ENCODE data around the gene SLC8A2. TPM values are rescaled to one million over a fixed set of nuclear protein-coding genes. Genes with fewer than 3 reads are reported as not detected.

Gene SLC8A2
- total RNA-seq, 1 donor from 2014 or later, result 14.5 TPM

- Histone ChIP-seq H2AFZ (replicated peaks) (no peak overlapping the region), H3K27ac (no peak overlapping the region), H3K9me3 (ENCODE audit: low read depth) (no peaks in the 10 kb centered on the region), H3K4me2 (no peak overlapping the region), H3K79me2 (ENCODE audit: low read depth) (no peaks in the 10 kb centered on the region), H3F3A (ENCODE audit: low read depth) (no peaks in the 10 kb centered on the region), H3K27me3 (no peaks in the 10 kb centered on the region), H3K4me1 (no peaks in the 10 kb centered on the region), H4K20me1 (ENCODE audit: low read depth) (no peaks in the 10 kb centered on the region), H3K36me3 (no peaks in the 10 kb centered on the region), H3K4me3 (no peak overlapping the region), H3K9ac (no peak overlapping the region)
- H3K27me3 Mint-ChIP-seq (ENCODE audit: insufficient read depth, low read depth), result peaks cover 2% of the 10 kb centered on the region
- no peak overlapping the region for H3K27ac Mint-ChIP-seq
- no peak overlapping the region for H3K4me3 Mint-ChIP-seq
- no peaks in the 10 kb centered on the region for H3K4me1 Mint-ChIP-seq
- H3K36me3 Mint-ChIP-seq, result peaks cover 3% of the 10 kb centered on the region
- no peak for DNase-seq (ENCODE audit: low spot score)
- H3K9me3 Mint-ChIP-seq, result no peaks in the 10 kb centered on the region
- no peak for TF ChIP-seq EZH2 (IDR thresholded peaks at IDR 0.05)
- no peak for TF ChIP-seq EZH2phosphoT487 (IDR thresholded peaks at IDR 0.05)
- no peak for TF ChIP-seq CTCF (IDR thresholded peaks at IDR 0.05)
Observed at GRCh38 chr19:47494729-47495128, 23.0 kb upstream of the SLC8A2 start.

DNA sequence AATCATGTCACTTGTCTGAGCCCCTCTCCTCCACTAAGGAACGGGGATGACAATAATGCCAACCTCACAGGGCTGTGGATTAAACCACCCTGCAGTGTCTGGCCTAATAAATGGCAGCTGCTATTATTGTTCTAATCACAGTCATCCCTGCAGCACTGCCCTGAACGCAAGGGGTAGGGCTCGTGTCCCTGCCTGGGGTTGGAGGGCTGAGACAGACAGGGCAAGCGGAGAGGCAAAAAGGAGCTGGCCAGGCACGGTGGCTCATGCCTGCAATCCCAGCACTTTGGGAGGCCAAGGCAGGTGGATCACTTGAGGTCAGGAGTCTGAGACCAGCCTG is 22.5 kb upstream of the SLC8A2 start:
- H3K9me3 ChIP-seq (ENCODE audit: low read depth), result no peaks in the 10 kb centered on the region
- H3K36me3 Mint-ChIP-seq, result peaks cover 3% of the 10 kb centered on the region
- H3K36me3 ChIP-seq, result no peaks in the 10 kb centered on the region
- no peaks in the 10 kb centered on the region for H3K4me1 Mint-ChIP-seq
- H3K4me2 ChIP-seq, result no peak overlapping the region
- no peaks in the 10 kb centered on the region for H4K20me1 ChIP-seq (ENCODE audit: low read depth)
- no peak for DNase-seq (ENCODE audit: low spot score)
- no peak overlapping the region for H2AFZ ChIP-seq (replicated peaks)
- H3K9ac ChIP-seq, result no peak overlapping the region
- no peaks in the 10 kb centered on the region for H3K4me1 ChIP-seq
- no peaks in the 10 kb centered on the region for H3F3A ChIP-seq (ENCODE audit: low read depth)
- no peak overlapping the region for H3K27ac Mint-ChIP-seq
- TF ChIP-seq EZH2phosphoT487 (IDR thresholded peaks at IDR 0.05) (no peak), CTCF (IDR thresholded peaks at IDR 0.05) (no peak), EZH2 (IDR thresholded peaks at IDR 0.05) (no peak)
- no peaks in the 10 kb centered on the region for H3K27me3 ChIP-seq
- peaks cover 3% of the 10 kb centered on the region for H3K27me3 Mint-ChIP-seq (ENCODE audit: insufficient read depth, low read depth)
- H3K4me3 Mint-ChIP-seq, result no peak overlapping the region
- no peaks in the 10 kb centered on the region for H3K9me3 Mint-ChIP-seq
- no peaks in the 10 kb centered on the region for H3K79me2 ChIP-seq (ENCODE audit: low read depth)
- no peak overlapping the region for H3K27ac ChIP-seq
- H3K4me3 ChIP-seq, result no peak overlapping the region

- H3F3A ChIP-seq (ENCODE audit: low read depth), result no peaks in the 10 kb centered on the region
- no peak overlapping the region for H3K4me3 Mint-ChIP-seq
- H3K9me3 Mint-ChIP-seq, result no peaks in the 10 kb centered on the region
- no peaks in the 10 kb centered on the region for H3K36me3 ChIP-seq
- TF ChIP-seq EZH2 (IDR thresholded peaks at IDR 0.05) (no peak), EZH2phosphoT487 (IDR thresholded peaks at IDR 0.05) (no peak), CTCF (IDR thresholded peaks at IDR 0.05) (no peak)
- no peaks in the 10 kb centered on the region for H3K79me2 ChIP-seq (ENCODE audit: low read depth)
- no peaks in the 10 kb centered on the region for H3K4me1 ChIP-seq
- H3K27me3 Mint-ChIP-seq (ENCODE audit: insufficient read depth, low read depth), result peaks cover 3% of the 10 kb centered on the region
- H3K27me3 ChIP-seq, result no peaks in the 10 kb centered on the region
- no peaks in the 10 kb centered on the region for H4K20me1 ChIP-seq (ENCODE audit: low read depth)
- H3K4me3 ChIP-seq, result no peak overlapping the region
- no peak for DNase-seq (ENCODE audit: low spot score)
- peak overlapping the region; percentile 46 for H3K27ac Mint-ChIP-seq
- no peak overlapping the region for H3K9ac ChIP-seq
- no peak overlapping the region for H3K4me2 ChIP-seq
- no peaks in the 10 kb centered on the region for H3K4me1 Mint-ChIP-seq
- H3K36me3 Mint-ChIP-seq, result peaks cover 3% of the 10 kb centered on the region
- no peak overlapping the region for H2AFZ ChIP-seq (replicated peaks)
- H3K9me3 ChIP-seq (ENCODE audit: low read depth), result no peaks in the 10 kb centered on the region
- H3K27ac ChIP-seq, result no peak overlapping the region
Observed at GRCh38 chr19:47493378-47494210, 21.9 kb upstream of the SLC8A2 start.
